Smooth muscle cell (in vitro differentiated cells): ENCODE measurements around the gene TAF11. TPM values are rescaled to one million over a fixed set of nuclear protein-coding genes. Genes with fewer than 3 reads are reported as not detected.

ENCODE experiments used
- DNase-seq: peaks from one replicate; lab custom pipeline; 2025; ENCODE audit not compliant: unreplicated experiment; lab: John Stamatoyannopoulos, UW
- H2AFZ ChIP-seq: fragments of 200-600 bp; sonication (generic); 2 replicates; pipeline ENCODE4 v1.6.0; 2016; ENCODE audit warnings: antibody characterized with exemption, low read depth, mild to moderate bottlenecking
- H3F3A ChIP-seq: fragments of 200-600 bp; sonication (generic); 2 replicates; pipeline ENCODE4 v1.6.0; 2017; ENCODE audit warnings: antibody characterized with exemption, low read depth
- H3K27ac ChIP-seq: fragments of 200-600 bp; sonication (generic); 2 replicates; pipeline ENCODE4 v1.5.1; 2016; ENCODE audit warnings: low read depth, mild to moderate bottlenecking
- H3K27me3 ChIP-seq: fragments of 200-600 bp; sonication (generic); 2 replicates; pipeline ENCODE4 v1.6.1; 2016; ENCODE audit warnings: low read depth, mild to moderate bottlenecking
- H3K36me3 ChIP-seq: fragments of 200-600 bp; sonication (generic); 2 replicates; pipeline ENCODE4 v1.5.1; 2016; ENCODE audit warnings: low read depth
- H3K4me1 ChIP-seq: fragments of 200-600 bp; sonication (generic); 2 replicates; pipeline ENCODE4 v1.5.1; 2016; ENCODE audit warnings: low read depth
- H3K4me2 ChIP-seq: fragments of 200-600 bp; sonication (generic); 2 replicates; pipeline ENCODE4 v1.6.0; 2016; ENCODE audit warnings: mild to moderate bottlenecking
- H3K4me3 ChIP-seq: fragments of 200-600 bp; sonication (generic); 2 replicates; pipeline ENCODE4 v1.5.1; 2016; ENCODE audit warnings: mild to moderate bottlenecking
- H3K79me2 ChIP-seq: fragments of 200-600 bp; sonication (generic); 2 replicates; pipeline ENCODE4 v1.6.0; 2016; ENCODE audit warnings: low read depth, mild to moderate bottlenecking
- H3K9ac ChIP-seq: fragments of 200-600 bp; sonication (generic); 2 replicates; pipeline ENCODE4 v1.6.0; 2016; ENCODE audit warnings: low read depth
- H3K9me3 ChIP-seq: fragments of 200-600 bp; sonication (generic); replicated peaks from 2 replicates; pipeline ENCODE4 v1.5.1; 2016; ENCODE audit warnings: low read depth
- H4K20me1 ChIP-seq: fragments of 200-600 bp; sonication (generic); 2 replicates; pipeline ENCODE4 v1.6.0; 2016; ENCODE audit warnings: low read depth
- WGBS: methylation state at CpG from one replicate; pipeline ENCODE4 v1.1.7; 2016; ENCODE audit warnings: low lambda C conversion rate; 5-methylcytosine and 5-hydroxymethylcytosine counted together
- polyA plus RNA-seq: library from polyadenylated mRNA; unstranded; fragments of >200 nt; fragmentation: Nextera tagmentation; extraction: Ambion mirVana; gene quantifications from 2 replicates; pipeline ENCODE4 v1.2.1, GENCODE V29; 2016
- total RNA-seq: library from RNA; depleted of rRNA; stranded (reverse); fragments of >200 nt; gene quantifications from 2 replicates; pipeline ENCODE4 v1.2.3, GENCODE V29; 2014
- TF ChIP-seq, protein P1 (sequence below): fragments of 200-600 bp; sonication (generic); IDR thresholded peaks from 2 replicates; pipeline ENCODE4 v1.5.1; 2017; ENCODE audit warnings: borderline replicate concordance, mild to moderate bottlenecking, antibody characterized with exemption; ENCODE audit not compliant: insufficient read depth, poor library complexity, severe bottlenecking

TAF11 gene
- total and polyA plus RNA-seq, 2 experiments from 2014 or later, result 17.2 to 35.3 TPM

DNA sequence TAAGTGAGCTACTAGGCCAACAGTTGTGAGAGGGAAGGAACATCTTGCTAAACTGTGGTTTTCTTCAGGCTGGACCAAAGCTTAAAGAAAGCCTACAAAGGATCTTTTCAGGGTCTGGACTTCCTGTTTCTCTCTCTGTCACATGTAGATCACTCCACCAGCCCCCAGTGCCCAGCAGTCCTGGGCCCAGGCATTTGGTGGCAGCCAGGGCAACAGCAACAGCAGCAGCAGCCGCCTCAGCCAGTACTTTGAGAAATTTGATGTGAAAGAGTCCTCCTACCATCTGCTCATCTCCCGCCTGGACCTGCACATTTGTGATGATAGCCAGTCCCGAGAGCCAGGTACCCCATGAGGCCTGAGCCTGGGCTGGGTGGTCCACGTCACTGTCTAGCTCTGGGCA lies 51.8 kb downstream of the TAF11 start:
- no peak overlapping the region for H3K4me2 ChIP-seq
- H4K20me1 ChIP-seq, result no peaks in the 10 kb centered on the region
- no peak overlapping the region for H3K27ac ChIP-seq
- no peak overlapping the region for H2AFZ ChIP-seq
- no peaks in the 10 kb centered on the region for H3K79me2 ChIP-seq
- no peaks in the 10 kb centered on the region for H3K4me1 ChIP-seq
- H3K27me3 ChIP-seq, result no peaks in the 10 kb centered on the region
- no peak for DNase-seq
- no peaks in the 10 kb centered on the region for H3K9me3 ChIP-seq
- TF ChIP-seq, protein P1, sequence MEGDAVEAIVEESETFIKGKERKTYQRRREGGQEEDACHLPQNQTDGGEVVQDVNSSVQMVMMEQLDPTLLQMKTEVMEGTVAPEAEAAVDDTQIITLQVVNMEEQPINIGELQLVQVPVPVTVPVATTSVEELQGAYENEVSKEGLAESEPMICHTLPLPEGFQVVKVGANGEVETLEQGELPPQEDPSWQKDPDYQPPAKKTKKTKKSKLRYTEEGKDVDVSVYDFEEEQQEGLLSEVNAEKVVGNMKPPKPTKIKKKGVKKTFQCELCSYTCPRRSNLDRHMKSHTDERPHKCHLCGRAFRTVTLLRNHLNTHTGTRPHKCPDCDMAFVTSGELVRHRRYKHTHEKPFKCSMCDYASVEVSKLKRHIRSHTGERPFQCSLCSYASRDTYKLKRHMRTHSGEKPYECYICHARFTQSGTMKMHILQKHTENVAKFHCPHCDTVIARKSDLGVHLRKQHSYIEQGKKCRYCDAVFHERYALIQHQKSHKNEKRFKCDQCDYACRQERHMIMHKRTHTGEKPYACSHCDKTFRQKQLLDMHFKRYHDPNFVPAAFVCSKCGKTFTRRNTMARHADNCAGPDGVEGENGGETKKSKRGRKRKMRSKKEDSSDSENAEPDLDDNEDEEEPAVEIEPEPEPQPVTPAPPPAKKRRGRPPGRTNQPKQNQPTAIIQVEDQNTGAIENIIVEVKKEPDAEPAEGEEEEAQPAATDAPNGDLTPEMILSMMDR, result no peak
- no peak overlapping the region for H3K9ac ChIP-seq
- 94% methylated on average over 4 of the region's 4 CpGs for WGBS
- no peaks in the 10 kb centered on the region for H3K36me3 ChIP-seq
- H3F3A ChIP-seq, result no peaks in the 10 kb centered on the region
- H3K4me3 ChIP-seq, result no peak overlapping the region

DNA sequence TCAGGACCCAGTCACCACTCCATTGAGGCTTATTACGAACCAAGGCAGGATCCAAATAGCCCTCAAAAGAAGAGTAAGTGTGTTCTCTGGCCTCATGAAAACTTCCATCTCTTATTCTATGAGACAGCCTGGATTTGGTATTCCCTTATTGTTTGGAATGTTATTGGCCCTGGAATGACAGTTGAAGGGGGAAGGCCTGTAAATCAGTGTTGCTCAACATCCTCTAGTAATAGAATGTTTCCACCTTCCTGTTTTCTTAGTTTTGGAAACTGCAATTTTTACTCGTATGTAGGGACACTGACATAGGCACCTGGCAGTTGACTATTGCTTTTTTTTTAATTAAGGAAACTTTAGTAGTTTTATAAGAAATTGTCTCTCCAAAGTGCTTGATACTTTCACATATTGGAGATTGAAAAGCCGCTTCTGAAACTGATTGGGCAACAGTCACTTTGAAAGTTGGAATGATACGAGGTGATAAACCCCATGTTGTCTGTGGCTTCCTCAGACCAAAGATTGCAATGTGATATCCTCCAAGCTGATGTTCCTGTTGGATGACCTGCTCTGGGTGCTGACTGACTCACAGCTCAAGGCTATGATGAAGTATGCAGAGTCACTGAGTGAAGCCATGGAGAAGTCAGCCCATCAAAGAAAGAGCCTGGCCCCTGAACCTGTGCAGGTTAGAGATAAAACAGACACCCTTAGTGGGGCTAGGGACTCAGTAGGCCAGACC lies 52.9 kb downstream of the TAF11 start:
- TF ChIP-seq, protein P1, result no peak
- no peaks in the 10 kb centered on the region for H3F3A ChIP-seq
- no peaks in the 10 kb centered on the region for H3K27me3 ChIP-seq
- H3K79me2 ChIP-seq, result no peaks in the 10 kb centered on the region
- WGBS, result 74% methylated on average over 4 of the region's 4 CpGs
- H3K9me3 ChIP-seq, result no peaks in the 10 kb centered on the region
- DNase-seq, result no peak
- H3K36me3 ChIP-seq, result no peaks in the 10 kb centered on the region
- H3K27ac ChIP-seq, result no peak overlapping the region
- no peak overlapping the region for H2AFZ ChIP-seq
- no peaks in the 10 kb centered on the region for H3K4me1 ChIP-seq
- H3K9ac ChIP-seq, result no peak overlapping the region
- H3K4me3 ChIP-seq, result no peak overlapping the region
- H4K20me1 ChIP-seq, result no peaks in the 10 kb centered on the region
- no peak overlapping the region for H3K4me2 ChIP-seq

DNA sequence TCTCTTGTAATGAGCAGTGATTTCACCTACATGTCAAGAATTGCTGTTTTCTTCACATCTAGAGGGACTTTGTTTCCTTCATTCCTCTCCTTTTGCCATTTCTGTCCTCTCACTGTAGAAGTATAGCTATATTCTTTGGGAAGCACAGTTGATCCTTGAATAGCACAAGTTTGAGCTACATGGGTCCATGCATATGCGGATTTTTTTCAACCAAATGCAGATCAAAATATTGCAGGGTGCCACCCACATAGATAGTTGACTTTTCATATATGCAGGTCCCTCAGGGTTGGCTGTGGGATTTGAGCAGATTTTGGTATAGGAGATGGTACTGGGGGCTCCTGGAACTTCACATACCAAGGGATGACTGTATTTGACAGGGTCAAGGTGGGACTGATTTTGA lies 54.9 kb downstream of the TAF11 start:
- H3K79me2 ChIP-seq, result no peaks in the 10 kb centered on the region
- H3K27ac ChIP-seq, result no peak overlapping the region
- H2AFZ ChIP-seq, result no peak overlapping the region
- H3K4me1 ChIP-seq, result no peaks in the 10 kb centered on the region
- no peak overlapping the region for H3K9ac ChIP-seq
- no peak for DNase-seq
- WGBS, result 100% methylated on average over 1 of the region's 1 CpG
- TF ChIP-seq, protein P1, result no peak
- H3K36me3 ChIP-seq, result no peaks in the 10 kb centered on the region
- no peak overlapping the region for H3K4me2 ChIP-seq
- H3K4me3 ChIP-seq, result no peak overlapping the region
- no peaks in the 10 kb centered on the region for H3F3A ChIP-seq
- no peaks in the 10 kb centered on the region for H3K27me3 ChIP-seq
- H3K9me3 ChIP-seq, result no peaks in the 10 kb centered on the region
- H4K20me1 ChIP-seq, result no peaks in the 10 kb centered on the region

DNA sequence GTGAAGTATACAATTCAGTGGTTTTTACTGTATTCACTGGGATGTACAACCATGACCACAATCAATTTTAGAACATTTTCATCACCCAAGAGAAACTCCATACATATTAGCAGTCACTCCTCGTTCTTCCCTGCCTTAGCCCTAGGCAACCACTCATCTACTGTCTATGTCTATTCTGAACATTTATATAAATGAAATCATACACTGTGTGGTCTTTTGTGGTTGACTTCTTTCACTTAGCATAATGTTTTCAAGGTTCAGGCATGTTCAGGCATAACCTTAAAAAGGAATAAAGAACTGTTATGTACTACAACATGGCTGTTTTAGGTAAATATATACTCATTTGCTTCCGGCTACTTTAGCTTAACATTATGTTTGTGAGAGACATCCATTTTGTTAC lies 58.7 kb downstream of the TAF11 start:
- no peaks in the 10 kb centered on the region for H3K4me1 ChIP-seq
- H3K27me3 ChIP-seq, result no peaks in the 10 kb centered on the region
- H3K9me3 ChIP-seq, result no peaks in the 10 kb centered on the region
- DNase-seq, result no peak
- no peaks in the 10 kb centered on the region for H4K20me1 ChIP-seq
- H3K36me3 ChIP-seq, result no peaks in the 10 kb centered on the region
- H3K27ac ChIP-seq, result no peak overlapping the region
- H3F3A ChIP-seq, result no peaks in the 10 kb centered on the region
- TF ChIP-seq, protein P1, result no peak
- H3K4me3 ChIP-seq, result no peak overlapping the region
- 89% methylated on average over 2 of the region's 2 CpGs for whole genome bisulfite sequencing
- H3K9ac ChIP-seq, result no peak overlapping the region
- no peaks in the 10 kb centered on the region for H3K79me2 ChIP-seq
- H3K4me2 ChIP-seq, result no peak overlapping the region
- H2AFZ ChIP-seq, result no peak overlapping the region
